GM19452 (cell line): ENCODE data around the gene TMED3.
"Not testable (repeated sequence)": the region's sequence is repeated elsewhere in the genome, so short reads cannot be mapped to it uniquely, and the experiment has no call there.

Experiments used
- ATAC-seq: cut with Tn5 transposase; IDR thresholded peaks from one replicate; pipeline ENCODE4 v1.9.1; 2021; ENCODE audit not compliant: unreplicated experiment

The TMED3 gene

GRCh38 chr15:79315623-79316328, 4.9 kb downstream of the TMED3 start:
- ATAC-seq: no peak

GRCh38 chr15:79316864-79317263, 6.0 kb downstream of the TMED3 start:
- ATAC-seq: no peak

GRCh38 chr15:79319973-79320372, 9.1 kb downstream of the TMED3 start:
- ATAC-seq: not testable (repeated sequence)

GRCh38 chr15:79321876-79322275, 11.0 kb downstream of the TMED3 start:
- ATAC-seq: no peak

GRCh38 chr15:79322306-79322705, 11.4 kb downstream of the TMED3 start:
- no peak for ATAC-seq

- ATAC-seq: no peak
These were observed 12.0 kb downstream of the TMED3 start for GRCh38 chr15:79322945-79323344.

GRCh38 chr15:79329171-79329611, 18.3 kb downstream of the TMED3 start:
- no peak for ATAC-seq

- ATAC-seq: no peak
These were observed 22.1 kb downstream of the TMED3 start for GRCh38 chr15:79332824-79333510.

- ATAC-seq: no peak
These were observed 26.7 kb downstream of the TMED3 start for GRCh38 chr15:79337591-79337990.

GRCh38 chr15:79339588-79340314, 28.8 kb downstream of the TMED3 start:
- no peak for ATAC-seq

- no peak for ATAC-seq
These were observed 29.3 kb downstream of the TMED3 start for GRCh38 chr15:79340315-79340602.

- no peak for ATAC-seq
These were observed 30.5 kb downstream of the TMED3 start for GRCh38 chr15:79341396-79341795.

GRCh38 chr15:79349525-79349924, 38.6 kb downstream of the TMED3 start:
- ATAC-seq: no peak

- ATAC-seq: no peak
These were observed 41.3 kb downstream of the TMED3 start for GRCh38 chr15:79352206-79352605.

GRCh38 chr15:79357566-79357965, 46.7 kb downstream of the TMED3 start:
- no peak for ATAC-seq

- no peak for ATAC-seq
These were observed 47.2 kb downstream of the TMED3 start for GRCh38 chr15:79358069-79358468.

GRCh38 chr15:79364571-79365240, 53.8 kb downstream of the TMED3 start:
- no peak for ATAC-seq

- no peak for ATAC-seq
These were observed 54.9 kb downstream of the TMED3 start for GRCh38 chr15:79365765-79366164.

GRCh38 chr15:79366691-79367090, 55.8 kb downstream of the TMED3 start:
- ATAC-seq: no peak

GRCh38 chr15:79370716-79371115, 59.8 kb downstream of the TMED3 start:
- ATAC-seq: no peak

GRCh38 chr15:79371591-79371990, 60.7 kb downstream of the TMED3 start:
- ATAC-seq: no peak

- ATAC-seq: no peak
These were observed 61.5 kb downstream of the TMED3 start for GRCh38 chr15:79372428-79372827.
